GM12891 (cell line): ENCODE data around the gene KCNK15.
A peak's percentile ranks its signal among the peaks of the same experiment; 100 is the strongest.

ENCODE experiments used
- DNase-seq: peaks from one replicate; pipeline ENCODE4 v3.0.0; 2011; ENCODE audit warnings: low spot score; ENCODE audit not compliant: insufficient read length
- FAIRE-seq: peaks from 2 replicates; lab custom pipeline; 2011; peaks lifted over from hg19 to GRCh38; lab: Jason Lieb, UNC
- PAX5 ChIP-seq: IDR thresholded peaks from 2 replicates; pipeline ENCODE4 v1.6.1; 2011; ENCODE audit warnings: low read length, moderate library complexity, mild to moderate bottlenecking; ENCODE audit not compliant: insufficient read depth, severe bottlenecking
- POLR2A ChIP-seq: IDR thresholded peaks from 2 replicates; pipeline ENCODE4 v1.6.1; 2011; ENCODE audit warnings: low read depth, low read length, control low read depth
- POLR2AphosphoS5 ChIP-seq: IDR thresholded peaks from 2 replicates; pipeline ENCODE4 v1.6.1; 2011; ENCODE audit warnings: low read depth, low read length, control low read depth
- POU2F2 ChIP-seq: IDR thresholded peaks from 2 replicates; pipeline ENCODE4 v1.6.1; 2011; ENCODE audit warnings: low read depth, mild to moderate bottlenecking, control low read depth, low read length, moderate library complexity
- SPI1 ChIP-seq: IDR thresholded peaks from 2 replicates; pipeline ENCODE4 v1.6.1; 2011; ENCODE audit warnings: low read depth, low read length, control low read depth
- TAF1 ChIP-seq: IDR thresholded peaks from 2 replicates; pipeline ENCODE4 v1.6.1; 2011; ENCODE audit warnings: low read depth, low read length, control low read depth

KCNK15 gene

GRCh38 chr20:44732327-44732726 lies 13.3 kb upstream of the KCNK15 start:
- no peak for TF ChIP-seq POLR2AphosphoS5
- no peak for TF ChIP-seq PAX5
- no peak for TF ChIP-seq POLR2A
- TF ChIP-seq TAF1, result no peak
- no peak for TF ChIP-seq SPI1
- FAIRE-seq, result no peak

DNA sequence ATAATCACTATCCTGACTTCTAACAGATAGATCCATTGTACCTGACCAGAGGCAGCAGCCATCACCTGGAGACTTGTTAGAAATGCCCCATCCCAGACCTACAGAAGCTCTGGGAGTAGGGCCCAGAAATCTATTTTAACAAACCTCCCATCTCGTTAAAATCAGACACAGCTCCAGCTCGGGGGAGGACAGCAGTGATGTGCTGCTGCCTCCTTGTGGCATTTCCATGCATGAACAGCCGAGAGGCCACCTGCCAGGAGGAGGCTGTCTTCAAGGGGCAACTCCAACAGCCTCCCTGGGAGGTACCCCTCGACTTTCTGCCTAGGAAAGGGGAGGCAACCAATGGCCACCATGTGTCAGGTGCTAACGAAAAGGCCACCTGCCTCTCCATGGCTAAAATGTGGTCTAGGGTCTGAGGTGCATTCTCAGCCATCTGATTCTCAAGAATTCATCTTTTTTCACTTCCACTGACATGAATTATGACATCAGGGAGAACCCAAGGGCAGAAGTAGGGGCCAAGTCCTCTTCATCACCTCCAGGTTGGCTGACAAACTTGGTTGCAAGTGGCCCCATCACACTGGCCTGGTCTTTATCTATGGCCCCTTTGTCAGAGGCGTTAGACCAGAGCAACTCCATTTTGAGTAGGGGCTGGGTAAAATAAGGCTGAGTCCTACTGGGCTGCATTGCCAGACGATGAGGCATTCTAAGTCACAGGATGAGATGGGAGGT lies 12.2 kb upstream of the KCNK15 start:
- FAIRE-seq, result peak; percentile 72
- DNase-seq, result peak; percentile 44
- TF ChIP-seq POLR2A, result no peak
- TF ChIP-seq POLR2AphosphoS5, result no peak
- no peak for TF ChIP-seq SPI1
- TF ChIP-seq POU2F2, result no peak
- no peak for TF ChIP-seq PAX5
- no peak for TF ChIP-seq TAF1

More at GRCh38 chr20:44732327-44732726, 13.3 kb upstream of the KCNK15 start:
- DNase-seq, result no peak

DNA sequence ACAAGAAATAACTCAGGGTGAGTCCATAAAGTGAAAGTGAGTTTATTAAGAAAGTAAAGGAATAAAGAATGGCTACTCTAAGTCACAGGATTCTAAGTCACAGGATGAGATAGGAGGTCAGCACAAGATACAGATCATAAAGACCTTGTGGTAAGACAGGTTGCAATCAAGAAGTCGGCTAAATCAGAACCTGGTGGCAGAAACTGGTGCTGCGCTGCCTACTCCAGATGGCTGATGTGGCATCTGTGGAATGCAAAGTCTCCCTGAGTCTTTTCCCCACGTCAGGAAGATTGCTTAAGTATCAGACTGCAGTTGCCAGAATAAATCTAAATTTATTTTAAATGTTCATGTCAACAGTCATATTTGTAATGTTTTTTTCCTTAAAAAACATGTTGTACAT lies 10.7 kb upstream of the KCNK15 start:
- FAIRE-seq, result no peak
- TF ChIP-seq POLR2A, result no peak
- no peak for TF ChIP-seq POU2F2
- no peak for TF ChIP-seq POLR2AphosphoS5
- no peak for TF ChIP-seq PAX5
- TF ChIP-seq TAF1, result no peak
- TF ChIP-seq SPI1, result no peak

DNA sequence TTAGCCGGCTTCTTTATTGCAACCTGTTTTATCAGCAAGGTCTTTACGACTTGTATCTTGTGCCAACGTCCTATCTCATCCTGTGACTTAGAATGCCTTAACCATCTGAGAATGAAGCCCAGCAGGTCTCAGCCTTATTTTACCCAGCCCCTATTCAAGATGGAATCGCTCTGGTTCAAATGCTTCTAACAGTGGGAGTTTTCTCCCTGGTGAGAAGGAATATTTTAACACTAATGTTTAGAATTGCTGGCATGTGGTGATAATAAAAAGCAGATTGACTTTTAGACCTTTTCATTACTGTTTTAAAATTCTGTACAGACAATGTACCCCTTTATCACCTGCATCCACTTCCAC lies 9.9 kb upstream of the KCNK15 start:
- TF ChIP-seq SPI1 (no peak), TAF1 (no peak), PAX5 (no peak), POLR2A (no peak), POU2F2 (no peak), POLR2AphosphoS5 (no peak)
- FAIRE-seq (no peak), DNase-seq (no peak)

More for the DNA sequence above, 10.7 kb upstream of the KCNK15 start:
- DNase-seq, result no peak

GRCh38 chr20:44736170-44737021 lies 9.3 kb upstream of the KCNK15 start:
- no peak for DNase-seq
- FAIRE-seq, result peak; percentile 26

DNA sequence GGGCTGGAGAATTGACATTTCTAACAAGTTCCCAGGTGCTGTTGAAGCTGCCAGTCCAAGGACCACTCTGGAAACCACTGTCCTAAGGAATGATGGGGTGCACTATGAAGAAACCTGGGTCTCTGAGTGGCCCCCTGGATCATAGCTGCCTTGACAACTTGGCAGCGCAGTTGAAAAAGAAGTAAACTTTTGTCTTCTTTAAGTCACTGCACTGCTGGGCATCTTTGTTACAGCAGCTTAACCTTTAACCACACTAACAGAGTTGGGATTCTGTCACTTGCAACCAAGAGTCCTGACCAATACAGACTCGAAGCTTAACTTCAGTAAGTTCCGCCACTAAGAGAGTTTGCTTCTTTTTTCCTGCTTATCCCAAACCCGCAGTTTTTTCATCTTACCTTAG lies 8.5 kb upstream of the KCNK15 start:
- DNase-seq (no peak), FAIRE-seq (no peak)
- TF ChIP-seq TAF1, result no peak
- TF ChIP-seq SPI1, result no peak
- no peak for TF ChIP-seq POU2F2
- no peak for TF ChIP-seq POLR2AphosphoS5
- no peak for TF ChIP-seq PAX5
- no peak for TF ChIP-seq POLR2A

More at GRCh38 chr20:44736170-44737021, 9.3 kb upstream of the KCNK15 start:
- TF ChIP-seq TAF1, result no peak
- TF ChIP-seq SPI1, result peak; percentile 10; the same call in 1 of the 2 replicates

GRCh38 chr20:44738813-44739477 lies 6.7 kb upstream of the KCNK15 start:
- DNase-seq (peak; percentile 48), FAIRE-seq (peak; percentile 85)
- TF ChIP-seq TAF1 (no peak), PAX5 (no peak), POLR2A (no peak), SPI1 (no peak), POLR2AphosphoS5 (no peak), POU2F2 (no peak)

- TF ChIP-seq POU2F2, result no peak
- no peak for TF ChIP-seq SPI1
- TF ChIP-seq TAF1, result no peak
- no peak for TF ChIP-seq PAX5
- no peak for TF ChIP-seq POLR2AphosphoS5
- no peak for TF ChIP-seq POLR2A
- FAIRE-seq (no peak), DNase-seq (no peak)
Observed at GRCh38 chr20:44739942-44740341, 5.7 kb upstream of the KCNK15 start.

- no peak for FAIRE-seq
- DNase-seq, result no peak
- TF ChIP-seq TAF1, result no peak
- no peak for TF ChIP-seq PAX5
- no peak for TF ChIP-seq POLR2AphosphoS5
- TF ChIP-seq SPI1, result no peak
- TF ChIP-seq POLR2A, result no peak
- no peak for TF ChIP-seq POU2F2
Observed at GRCh38 chr20:44742304-44743079, 3.2 kb upstream of the KCNK15 start.
